GM12892 (cell line): Measurements from ENCODE around the gene CAPN1.
A peak's percentile ranks its signal among the peaks of the same experiment; 100 is the strongest.

Experiments
- DNase-seq: peaks from one replicate; pipeline ENCODE4 v3.0.0; 2011; ENCODE audit not compliant: insufficient read length
- FAIRE-seq: peaks from 2 replicates; lab custom pipeline; 2011; peaks lifted over from hg19 to GRCh38; lab: Jason Lieb, UNC
- POLR2A ChIP-seq: IDR thresholded peaks from 2 replicates; pipeline ENCODE4 v1.6.1; 2011; ENCODE audit warnings: low read depth, low read length, control low read depth
- POLR2AphosphoS5 ChIP-seq: IDR thresholded peaks from 2 replicates; pipeline ENCODE4 v1.6.1; 2011; ENCODE audit warnings: low read depth, low read length, control low read depth
- TAF1 ChIP-seq: IDR thresholded peaks from 2 replicates; pipeline ENCODE4 v1.6.1; 2011; ENCODE audit warnings: low read depth, mild to moderate bottlenecking, control low read depth, low read length, borderline replicate concordance

CAPN1 gene

DNA sequence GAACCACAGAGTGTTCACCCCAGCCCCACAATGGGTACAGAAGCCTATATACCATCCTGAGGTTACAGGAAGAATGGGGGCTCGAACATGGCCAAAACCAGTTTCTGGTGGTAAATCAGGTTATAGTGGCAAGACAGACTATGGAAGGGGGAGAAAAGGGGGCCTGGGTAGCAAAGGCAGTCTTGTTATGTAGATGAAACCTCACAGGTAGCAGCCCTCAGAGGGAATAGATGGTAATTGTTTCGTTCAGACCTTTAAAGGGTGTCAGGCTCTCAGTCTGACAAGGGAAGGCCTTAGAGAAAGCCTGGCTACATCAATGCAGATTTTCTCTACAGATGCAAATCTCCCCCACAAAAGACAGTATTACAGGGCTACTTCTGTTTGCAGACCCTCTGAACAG lies 3.4 kb downstream of the CAPN1 start:
- FAIRE-seq, result no peak
- DNase-seq, result no peak
- TF ChIP-seq POLR2AphosphoS5 (no peak), TAF1 (no peak), POLR2A (no peak)

DNA sequence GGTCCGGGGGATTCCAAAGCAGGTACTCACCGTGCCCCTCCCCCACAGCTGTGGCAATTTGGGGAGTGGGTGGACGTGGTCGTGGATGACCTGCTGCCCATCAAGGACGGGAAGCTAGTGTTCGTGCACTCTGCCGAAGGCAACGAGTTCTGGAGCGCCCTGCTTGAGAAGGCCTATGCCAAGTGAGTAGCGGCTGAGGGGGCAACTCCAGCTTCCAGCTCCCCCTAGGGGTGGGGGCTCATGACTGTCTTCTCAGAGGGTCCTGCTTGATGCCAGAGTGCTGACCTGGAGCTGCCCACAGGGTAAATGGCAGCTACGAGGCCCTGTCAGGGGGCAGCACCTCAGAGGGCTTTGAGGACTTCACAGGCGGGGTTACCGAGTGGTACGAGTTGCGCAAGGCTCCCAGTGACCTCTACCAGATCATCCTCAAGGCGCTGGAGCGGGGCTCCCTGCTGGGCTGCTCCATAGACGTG lies 4.2 kb downstream of the CAPN1 start:
- TF ChIP-seq POLR2AphosphoS5 (no peak), POLR2A (no peak), TAF1 (no peak)
- DNase-seq (no peak), FAIRE-seq (peak; percentile 54)

DNA sequence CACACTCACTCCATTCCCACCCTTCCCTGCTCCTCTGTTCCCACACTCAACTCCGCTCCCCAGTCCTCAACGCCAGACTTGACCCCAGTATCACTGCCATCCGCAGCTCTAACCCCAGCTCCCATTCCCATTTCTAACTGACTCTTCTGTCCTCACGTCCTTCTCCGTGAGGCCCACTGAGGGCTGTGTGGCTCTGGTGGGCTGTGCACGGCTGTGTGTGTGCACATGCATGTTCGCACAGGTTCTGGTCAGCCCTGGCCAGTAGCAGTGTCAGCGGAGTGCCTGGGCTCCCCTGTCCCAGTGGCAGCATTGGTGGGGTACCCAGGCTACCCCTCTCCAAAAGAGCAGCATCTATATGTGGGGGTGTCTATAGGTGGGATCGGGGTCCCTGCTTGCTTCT lies 5.0 kb downstream of the CAPN1 start:
- FAIRE-seq, result no peak
- TF ChIP-seq POLR2A, result no peak
- TF ChIP-seq TAF1, result no peak
- TF ChIP-seq POLR2AphosphoS5, result no peak
- no peak for DNase-seq

DNA sequence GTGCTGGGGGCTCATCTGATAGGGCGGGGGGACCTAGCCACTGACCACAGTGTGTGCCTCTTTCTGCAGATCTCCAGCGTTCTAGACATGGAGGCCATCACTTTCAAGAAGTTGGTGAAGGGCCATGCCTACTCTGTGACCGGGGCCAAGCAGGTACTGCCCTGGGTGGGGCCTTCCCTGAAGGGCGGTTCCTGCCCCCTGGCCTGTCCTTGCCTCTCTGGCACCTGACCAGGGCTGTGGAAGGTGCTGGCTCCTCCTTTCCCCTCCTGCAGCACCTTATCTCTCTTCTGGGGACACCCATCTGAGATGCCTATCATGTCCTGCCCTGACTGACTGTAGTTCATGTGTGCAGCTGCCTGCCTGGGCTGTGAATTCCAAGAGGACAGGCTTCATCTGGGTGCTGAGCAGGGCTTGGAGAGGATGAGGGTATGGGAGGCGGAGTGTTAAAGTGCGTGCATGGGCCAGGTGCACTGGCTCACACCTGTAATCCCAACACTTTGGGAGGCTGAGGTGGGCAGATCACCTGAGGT lies 5.5 kb downstream of the CAPN1 start:
- TF ChIP-seq POLR2A, result no peak
- TF ChIP-seq POLR2AphosphoS5, result no peak
- no peak for TF ChIP-seq TAF1
- no peak for FAIRE-seq

DNA sequence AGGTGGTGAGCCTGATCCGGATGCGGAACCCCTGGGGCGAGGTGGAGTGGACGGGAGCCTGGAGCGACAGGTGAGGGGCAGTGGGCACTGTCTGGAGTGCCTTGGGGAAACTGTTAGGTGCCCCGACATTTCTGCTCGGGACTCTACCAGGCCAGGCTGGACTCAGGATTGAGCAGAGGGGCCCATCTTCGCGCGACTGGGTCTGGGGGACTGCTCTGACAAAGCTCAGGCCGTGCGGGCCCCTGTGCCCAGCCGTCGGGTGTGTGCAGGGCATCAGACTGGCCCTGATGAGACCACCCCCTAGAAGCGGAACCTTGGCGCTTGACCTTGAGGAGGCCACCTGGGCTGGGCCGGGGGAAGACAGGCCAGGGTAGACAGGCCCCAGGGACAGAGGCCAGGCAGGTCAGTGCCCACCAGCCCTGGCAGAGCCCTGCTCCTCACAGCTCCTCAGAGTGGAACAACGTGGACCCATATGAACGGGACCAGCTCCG lies 6.3 kb downstream of the CAPN1 start:
- DNase-seq (no peak), FAIRE-seq (no peak)
- TF ChIP-seq TAF1 (no peak), POLR2A (no peak), POLR2AphosphoS5 (no peak)

More for the DNA sequence above, 5.5 kb downstream of the CAPN1 start:
- DNase-seq, result no peak

DNA sequence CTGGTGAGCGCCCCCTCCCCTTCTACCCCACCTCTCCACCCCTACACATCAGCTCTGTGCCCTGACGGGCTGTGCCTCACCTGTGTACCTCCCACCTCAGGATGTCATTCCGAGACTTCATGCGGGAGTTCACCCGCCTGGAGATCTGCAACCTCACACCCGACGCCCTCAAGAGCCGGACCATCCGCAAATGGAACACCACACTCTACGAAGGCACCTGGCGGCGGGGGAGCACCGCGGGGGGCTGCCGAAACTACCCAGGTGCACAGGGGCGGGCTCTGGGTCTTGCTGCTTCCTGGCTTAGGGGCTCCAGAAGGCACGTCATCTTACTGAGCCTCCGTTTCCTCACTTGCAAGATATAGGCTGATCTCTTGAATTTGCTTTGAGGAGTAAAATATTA lies 6.8 kb downstream of the CAPN1 start:
- FAIRE-seq, result no peak
- TF ChIP-seq POLR2AphosphoS5, result no peak
- TF ChIP-seq TAF1, result no peak
- no peak for TF ChIP-seq POLR2A

DNA sequence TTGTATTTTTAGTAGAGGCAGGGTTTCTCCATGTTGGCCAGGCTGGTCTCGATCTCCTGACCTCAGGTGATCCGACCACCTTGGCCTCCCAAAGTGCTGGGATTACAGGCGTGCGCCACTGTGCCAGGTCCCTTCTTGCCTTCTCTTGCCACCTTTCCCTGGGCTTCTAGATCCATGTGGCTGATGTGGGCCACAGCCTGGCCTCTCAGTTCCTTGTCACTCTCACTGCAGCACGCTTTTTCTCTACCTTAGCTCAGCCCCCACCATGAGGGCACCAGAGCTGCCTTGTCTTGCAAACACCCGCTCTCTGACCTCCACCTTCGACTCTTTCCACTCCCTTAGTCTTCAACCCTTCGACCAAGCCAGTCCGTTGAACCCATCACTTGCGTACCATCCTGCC lies 7.5 kb downstream of the CAPN1 start:
- FAIRE-seq, result no peak
- TF ChIP-seq TAF1 (no peak), POLR2AphosphoS5 (no peak), POLR2A (no peak)
- DNase-seq, result no peak

More for the DNA sequence above, 6.8 kb downstream of the CAPN1 start:
- no peak for DNase-seq

DNA sequence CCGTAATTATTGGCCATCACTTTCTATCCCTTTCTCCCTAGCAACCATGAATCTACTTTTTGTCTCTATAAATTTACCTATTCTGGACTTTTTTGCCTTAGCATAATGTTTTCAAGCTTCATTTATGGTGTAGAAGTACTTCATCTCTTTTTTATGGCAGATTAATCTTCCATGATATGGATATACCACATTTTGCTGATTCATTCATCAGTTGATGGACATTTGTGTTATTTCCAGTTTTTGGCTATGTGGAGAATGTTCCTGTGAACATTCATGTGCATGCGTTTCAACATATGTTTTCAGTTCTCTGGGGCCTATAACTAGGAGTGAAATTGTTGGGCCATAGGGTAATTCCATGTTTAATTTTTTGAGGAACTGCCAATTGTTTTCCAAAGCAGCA lies 12.8 kb downstream of the CAPN1 start:
- no peak for DNase-seq
- no peak for FAIRE-seq
- no peak for TF ChIP-seq POLR2AphosphoS5

DNA sequence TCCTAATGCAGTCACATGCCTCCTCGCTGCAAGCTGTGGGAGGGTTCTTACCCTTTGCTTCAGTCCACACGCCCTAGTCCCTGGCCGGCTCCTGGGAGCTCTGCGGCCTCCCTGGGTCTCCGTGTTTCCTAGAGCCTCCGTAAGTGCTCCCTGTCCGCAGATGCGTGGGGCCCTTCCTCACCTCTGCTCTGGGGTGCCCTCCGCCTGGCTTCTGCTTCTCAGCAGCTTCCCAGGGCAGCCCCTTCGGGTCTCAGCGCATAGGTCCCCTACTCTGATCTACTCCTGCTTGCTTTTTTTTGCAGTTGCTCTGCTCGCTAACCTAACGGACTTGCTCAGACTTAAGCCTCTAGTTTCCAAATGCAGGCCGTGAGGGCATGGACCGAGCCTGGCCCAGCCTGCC lies 22.4 kb downstream of the CAPN1 start:
- no peak for FAIRE-seq
- TF ChIP-seq TAF1, result no peak
- TF ChIP-seq POLR2A, result no peak
- no peak for TF ChIP-seq POLR2AphosphoS5
- DNase-seq, result no peak

DNA sequence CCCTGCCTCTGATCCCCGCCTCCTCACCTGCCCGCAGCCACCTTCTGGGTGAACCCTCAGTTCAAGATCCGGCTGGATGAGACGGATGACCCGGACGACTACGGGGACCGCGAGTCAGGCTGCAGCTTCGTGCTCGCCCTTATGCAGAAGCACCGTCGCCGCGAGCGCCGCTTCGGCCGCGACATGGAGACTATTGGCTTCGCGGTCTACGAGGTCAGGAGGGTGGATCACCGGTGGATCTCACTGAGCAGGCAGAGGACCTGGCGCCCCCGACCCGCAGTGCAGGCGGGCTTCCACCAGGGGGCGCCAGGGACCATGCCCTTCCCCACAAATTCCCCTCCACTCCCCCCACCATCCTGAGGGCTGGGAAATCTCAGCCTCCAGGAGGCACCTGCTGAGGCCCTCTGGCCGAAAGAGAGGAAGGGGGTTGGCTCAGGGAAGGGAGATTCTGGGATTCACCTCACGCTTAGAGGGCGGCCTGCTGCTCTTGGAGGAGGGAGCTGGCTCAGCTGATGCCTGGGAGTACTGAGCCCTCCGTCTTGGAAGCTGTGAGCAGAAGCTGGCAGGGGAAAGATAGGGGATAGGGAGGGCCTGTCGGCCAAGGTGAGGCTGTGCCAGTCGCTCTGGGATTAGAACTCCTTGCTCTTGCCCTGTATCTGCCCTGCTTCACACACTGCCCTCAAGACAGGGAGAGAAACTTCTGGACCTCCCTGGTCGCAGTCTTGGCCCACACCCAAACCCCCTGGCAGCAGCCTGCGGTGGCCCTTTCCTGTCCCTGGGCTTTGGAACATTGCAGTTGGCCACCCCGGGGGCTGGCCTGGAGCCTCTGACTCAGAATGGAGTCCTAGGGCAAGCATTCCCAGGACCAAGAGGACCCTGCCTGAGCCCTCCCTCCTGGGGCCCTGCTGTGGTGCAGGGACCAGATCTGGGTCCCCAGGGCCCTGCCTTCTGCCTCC lies 23.2 kb downstream of the CAPN1 start:
- TF ChIP-seq POLR2AphosphoS5 (no peak), TAF1 (no peak), POLR2A (no peak)
- DNase-seq, result peak; percentile 79
- peak; percentile 90 for FAIRE-seq

DNA sequence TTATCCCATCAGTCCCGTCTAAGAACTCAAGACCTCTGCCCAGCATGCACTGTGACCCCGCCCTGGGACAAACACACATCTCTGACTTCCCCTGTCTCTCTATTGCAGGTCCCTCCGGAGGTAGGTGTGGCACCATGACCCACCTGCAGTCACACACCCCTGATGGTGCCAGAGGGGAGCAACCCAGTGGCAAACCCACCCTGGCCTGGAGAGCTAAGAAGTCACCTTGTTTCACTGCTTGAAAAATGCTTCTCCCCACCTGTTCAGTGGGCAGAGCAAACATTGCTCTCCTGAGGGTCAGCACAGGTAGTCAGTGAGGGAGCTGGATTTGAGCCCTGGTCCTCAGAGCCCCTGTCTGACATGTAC lies 23.9 kb downstream of the CAPN1 start:
- DNase-seq (no peak), FAIRE-seq (no peak)
- TF ChIP-seq POLR2AphosphoS5 (no peak), TAF1 (no peak)

DNA sequence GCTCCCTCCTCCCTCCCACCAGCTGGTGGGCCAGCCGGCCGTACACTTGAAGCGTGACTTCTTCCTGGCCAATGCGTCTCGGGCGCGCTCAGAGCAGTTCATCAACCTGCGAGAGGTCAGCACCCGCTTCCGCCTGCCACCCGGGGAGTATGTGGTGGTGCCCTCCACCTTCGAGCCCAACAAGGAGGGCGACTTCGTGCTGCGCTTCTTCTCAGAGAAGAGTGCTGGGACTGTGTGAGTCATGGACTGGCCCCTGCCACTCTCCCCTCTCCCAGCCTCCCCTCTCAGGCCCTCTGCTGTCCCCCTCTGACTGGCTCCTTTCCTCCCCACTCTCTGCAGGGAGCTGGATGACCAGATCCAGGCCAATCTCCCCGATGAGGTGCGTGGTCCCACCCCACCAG lies 24.7 kb downstream of the CAPN1 start:
- FAIRE-seq, result no peak
- no peak for TF ChIP-seq TAF1
- TF ChIP-seq POLR2A, result no peak
- no peak for TF ChIP-seq POLR2AphosphoS5
- DNase-seq, result no peak
